Measurements from ENCODE around the gene SAMD4A.
A peak's percentile ranks its signal among the peaks of the same experiment; 100 is the strongest.

SAMD4A gene

DNA sequence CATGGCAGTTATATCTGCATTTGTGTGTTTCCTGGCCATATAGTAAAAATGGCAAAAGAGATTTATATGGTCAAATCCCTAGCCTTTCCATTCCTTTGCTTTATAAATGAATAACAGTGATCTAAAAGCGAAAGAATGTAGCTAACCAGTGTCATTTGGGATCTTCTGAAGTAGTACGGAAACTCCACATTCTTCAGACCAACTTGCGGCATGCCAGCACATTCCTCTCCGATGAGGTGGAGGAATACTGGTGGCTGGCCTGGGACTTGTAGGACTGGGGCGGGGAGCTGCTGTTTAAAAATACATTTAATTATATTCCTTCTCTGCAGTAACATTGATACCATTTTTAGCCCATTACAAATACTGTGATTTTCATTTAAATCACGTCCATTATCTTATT lies 85.3 kb downstream of the SAMD4A start:
- ChIA-PET CTCF (interaction anchor here (1.1 kb wide), 1 partner anchor 9 kb away, joined by 5 read pairs; no protein-coding TSS in a partner anchor), POLR2A (interaction anchor here (1.0 to 1.3 kb wide), 2 partner anchors 85 to 86 kb away, joined by 3 to 4 read pairs; partner anchors contain the start of gene SAMD4A)
- TF ChIP-seq SP1 (IDR thresholded peaks at IDR 0.05) (no peak), ARNT (IDR thresholded peaks at IDR 0.05) (no peak), NFRKB (IDR thresholded peaks at IDR 0.05) (no peak), CTBP1 (IDR thresholded peaks at IDR 0.05; ENCODE audit: borderline replicate concordance) (no peak), L3MBTL2 (conservative IDR thresholded peaks at IDR 0.05) (no peak), SUZ12 (IDR thresholded peaks at IDR 0.05) (no peak), LEF1 (IDR thresholded peaks at IDR 0.05; ENCODE audit: borderline replicate concordance) (no peak)
- TF ChIP-seq, protein P1, sequence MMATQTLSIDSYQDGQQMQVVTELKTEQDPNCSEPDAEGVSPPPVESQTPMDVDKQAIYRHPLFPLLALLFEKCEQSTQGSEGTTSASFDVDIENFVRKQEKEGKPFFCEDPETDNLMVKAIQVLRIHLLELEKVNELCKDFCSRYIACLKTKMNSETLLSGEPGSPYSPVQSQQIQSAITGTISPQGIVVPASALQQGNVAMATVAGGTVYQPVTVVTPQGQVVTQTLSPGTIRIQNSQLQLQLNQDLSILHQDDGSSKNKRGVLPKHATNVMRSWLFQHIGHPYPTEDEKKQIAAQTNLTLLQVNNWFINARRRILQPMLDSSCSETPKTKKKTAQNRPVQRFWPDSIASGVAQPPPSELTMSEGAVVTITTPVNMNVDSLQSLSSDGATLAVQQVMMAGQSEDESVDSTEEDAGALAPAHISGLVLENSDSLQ (IDR thresholded peaks at IDR 0.05) = no peak
- DNase-seq (ENCODE audit: extremely low spot score) = peak; percentile 54

DNA sequence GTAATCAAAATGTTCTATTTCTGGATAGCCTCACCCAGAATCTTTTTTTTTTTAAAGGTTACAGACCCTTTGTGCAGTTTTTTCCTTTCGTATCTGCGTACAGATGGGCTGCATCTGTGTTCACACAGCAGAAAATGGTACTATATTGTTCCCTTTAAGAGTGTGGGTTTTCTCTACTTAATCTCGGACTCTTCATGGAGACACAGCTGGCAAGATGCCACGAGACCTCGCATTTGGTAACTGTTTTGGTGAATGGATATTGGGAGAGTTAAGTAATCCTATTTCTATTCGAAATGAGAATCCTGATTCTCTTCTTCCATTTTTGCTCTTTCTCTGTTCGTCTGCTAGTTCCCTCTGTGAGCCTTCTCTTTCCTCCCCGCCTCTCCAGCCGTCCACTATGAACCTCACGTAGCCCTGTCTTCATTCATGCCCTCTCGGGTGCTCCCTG lies 85.7 kb downstream of the SAMD4A start:
- no peak for DNase-seq (ENCODE audit: extremely low spot score)
- TF ChIP-seq BHLHE40 (IDR thresholded peaks at IDR 0.05; ENCODE audit: borderline replicate concordance) (no peak), L3MBTL2 (conservative IDR thresholded peaks at IDR 0.05) (no peak), SUZ12 (IDR thresholded peaks at IDR 0.05) (no peak)
- ChIA-PET POLR2A (interaction anchor here (1.0 to 1.3 kb wide), 2 partner anchors 86 to 87 kb away, joined by 3 to 4 read pairs; partner anchors contain the start of gene SAMD4A), CTCF (interaction anchor here (1.1 kb wide), 1 partner anchor 10 kb away, joined by 5 read pairs; no protein-coding TSS in a partner anchor)

DNA sequence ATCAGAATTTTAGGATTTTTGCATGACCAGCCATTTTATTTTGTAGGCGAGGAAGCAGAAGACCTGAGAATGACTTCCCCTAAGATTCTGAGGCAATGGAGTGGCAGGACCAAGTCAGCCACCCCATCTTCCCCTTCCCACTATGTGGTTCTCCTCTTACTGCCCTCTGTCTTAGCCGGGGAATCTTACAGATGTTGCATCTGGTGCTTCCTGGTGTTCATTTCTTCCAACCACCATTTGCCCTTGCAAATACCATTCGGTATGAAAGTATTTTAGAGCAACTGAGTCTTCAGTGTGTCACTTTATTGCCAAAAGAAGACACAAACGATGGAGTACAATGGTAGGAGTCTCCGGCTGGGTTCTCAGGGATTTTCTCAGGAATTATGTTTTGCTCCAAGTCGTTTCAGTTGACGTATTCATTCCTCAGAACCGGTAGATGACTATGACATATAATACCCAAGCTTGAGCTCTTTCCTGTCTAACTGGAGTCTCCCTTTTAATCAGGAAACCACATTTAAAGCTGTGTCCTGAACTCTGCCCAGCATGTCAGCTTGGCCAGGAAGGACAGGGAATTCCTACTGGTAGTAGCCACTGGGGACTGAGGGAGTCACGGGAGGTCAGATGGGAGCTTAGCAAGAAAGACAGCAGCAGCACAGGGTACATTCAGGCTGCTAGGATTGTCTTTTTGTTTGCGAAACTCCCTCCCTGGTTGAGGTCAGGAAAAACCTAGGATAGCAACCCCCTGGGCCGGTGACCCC lies 87.0 kb downstream of the SAMD4A start:
- ChIA-PET CTCF (interaction anchor here (0.6 to 1.1 kb wide), 2 partner anchors 23 to 90 kb away, joined by 3 to 4 read pairs; no protein-coding TSS in a partner anchor), POLR2A (interaction anchor here (1.3 kb wide), 1 partner anchor 88 kb away, joined by 3 read pairs; no protein-coding TSS in a partner anchor)
- TF ChIP-seq CTBP1 (IDR thresholded peaks at IDR 0.05; ENCODE audit: borderline replicate concordance) (no peak), ELF4 (IDR thresholded peaks at IDR 0.05) (no peak), SUZ12 (IDR thresholded peaks at IDR 0.05) (no peak), HDGF (IDR thresholded peaks at IDR 0.05; ENCODE audit: borderline replicate concordance) (no peak), TARDBP (IDR thresholded peaks at IDR 0.05) (no peak), FOXK2 (IDR thresholded peaks at IDR 0.05) (no peak), ARNT (IDR thresholded peaks at IDR 0.05) (no peak), LEF1 (IDR thresholded peaks at IDR 0.05; ENCODE audit: borderline replicate concordance) (no peak), SP1 (IDR thresholded peaks at IDR 0.05) (no peak), BHLHE40 (IDR thresholded peaks at IDR 0.05; ENCODE audit: borderline replicate concordance) (no peak), L3MBTL2 (conservative IDR thresholded peaks at IDR 0.05) (no peak), ZNF384 (IDR thresholded peaks at IDR 0.05) (no peak)
- DNase-seq (ENCODE audit: extremely low spot score) = no peak

DNA sequence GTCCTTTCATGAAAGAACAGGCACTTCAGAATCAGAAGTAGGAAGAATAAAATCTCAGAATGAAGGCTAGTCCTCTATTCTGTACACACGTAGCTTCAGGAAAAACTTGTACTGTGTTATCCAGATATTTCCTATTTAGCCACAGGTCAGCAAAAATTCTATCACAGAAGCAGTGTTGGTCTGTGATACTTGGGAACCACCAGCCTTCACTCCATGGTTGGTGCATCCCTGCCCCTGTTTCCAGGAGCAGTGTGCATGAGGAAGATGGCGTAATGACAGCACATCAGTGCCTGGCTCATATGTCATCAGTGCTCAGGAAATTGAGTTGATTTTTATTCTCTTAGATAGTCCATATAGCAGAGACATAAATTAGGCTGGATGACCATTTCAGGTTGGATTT lies 87.7 kb downstream of the SAMD4A start:
- no peak for DNase-seq (ENCODE audit: extremely low spot score)
- CTCF ChIA-PET = interaction anchor here (0.6 to 1.1 kb wide), 2 partner anchors 22 to 91 kb away, joined by 3 to 4 read pairs; no protein-coding TSS in a partner anchor
- TF ChIP-seq TARDBP (IDR thresholded peaks at IDR 0.05) (no peak), SP1 (IDR thresholded peaks at IDR 0.05) (no peak), ZNF384 (IDR thresholded peaks at IDR 0.05) (no peak), ELF4 (IDR thresholded peaks at IDR 0.05) (no peak)
- POLR2A ChIA-PET = interaction anchor here (1.3 kb wide), 1 partner anchor 89 kb away, joined by 3 read pairs; no protein-coding TSS in a partner anchor

DNA sequence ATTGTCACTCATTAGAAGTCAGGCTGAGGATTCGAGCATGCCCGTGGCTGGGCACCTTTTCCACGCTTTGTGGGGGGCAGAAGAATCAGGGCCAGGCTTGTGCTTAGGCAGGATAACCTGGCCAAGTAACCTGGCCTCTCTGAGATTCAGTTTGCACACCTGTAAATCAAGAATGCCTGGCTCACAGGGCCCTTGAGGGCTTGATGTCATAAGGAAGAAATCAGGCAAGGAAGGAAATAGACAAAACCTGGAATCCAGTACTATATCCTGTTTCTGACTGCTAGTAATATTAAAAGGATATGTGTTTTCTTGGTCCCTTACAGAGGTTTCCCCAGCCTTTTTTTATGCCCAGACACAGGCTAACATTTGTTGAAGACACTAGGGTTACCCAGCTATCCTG lies 91.9 kb downstream of the SAMD4A start:
- POLR2A ChIA-PET = no interaction called here
- CTCF ChIA-PET = interaction anchor here (1.0 kb wide), 1 partner anchor 8 kb away, joined by 3 read pairs; no protein-coding TSS in a partner anchor
- no peak for DNase-seq (ENCODE audit: extremely low spot score)

DNA sequence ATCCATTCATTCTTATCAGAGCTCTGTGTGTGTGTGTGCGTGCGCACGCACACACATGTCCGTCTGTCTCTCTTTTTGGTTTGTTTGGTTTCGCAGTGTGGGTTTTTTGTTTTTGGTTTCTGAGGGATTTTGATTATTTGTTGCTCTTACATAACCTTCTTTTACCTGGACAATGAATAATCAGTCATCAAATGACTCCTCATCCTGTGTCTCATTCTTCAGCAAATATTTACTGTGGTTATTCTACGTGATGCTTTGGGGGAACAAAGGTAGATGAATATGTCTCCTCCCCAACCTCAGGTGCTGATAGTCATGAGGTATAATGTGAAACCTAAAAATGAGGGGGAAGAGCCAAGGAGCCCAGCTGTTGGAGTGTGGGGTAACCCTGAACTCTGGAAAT lies 92.4 kb downstream of the SAMD4A start:
- ChIA-PET CTCF (interaction anchor here (1.0 kb wide), 1 partner anchor 9 kb away, joined by 3 read pairs; no protein-coding TSS in a partner anchor), POLR2A (no interaction called here)
- DNase-seq (ENCODE audit: extremely low spot score) = no peak
- TF ChIP-seq LEF1 (IDR thresholded peaks at IDR 0.05; ENCODE audit: borderline replicate concordance) = no peak
- no peak for TF ChIP-seq TARDBP (IDR thresholded peaks at IDR 0.05)
- TF ChIP-seq ARNT (IDR thresholded peaks at IDR 0.05) = no peak
- TF ChIP-seq CTBP1 (IDR thresholded peaks at IDR 0.05; ENCODE audit: borderline replicate concordance) = no peak
- no peak for TF ChIP-seq NFRKB (IDR thresholded peaks at IDR 0.05)
- no peak for TF ChIP-seq FOXA1 (IDR thresholded peaks at IDR 0.05)
- TF ChIP-seq HDGF (IDR thresholded peaks at IDR 0.05; ENCODE audit: borderline replicate concordance) = no peak
- no peak for TF ChIP-seq L3MBTL2 (conservative IDR thresholded peaks at IDR 0.05)
- TF ChIP-seq FOXK2 (IDR thresholded peaks at IDR 0.05) = no peak
- no peak for TF ChIP-seq SUZ12 (IDR thresholded peaks at IDR 0.05)
- TF ChIP-seq ELF4 (IDR thresholded peaks at IDR 0.05) = no peak
- no peak for TF ChIP-seq BHLHE40 (IDR thresholded peaks at IDR 0.05; ENCODE audit: borderline replicate concordance)
- TF ChIP-seq ZNF384 (IDR thresholded peaks at IDR 0.05) = no peak
- no peak for TF ChIP-seq FOXM1 (IDR thresholded peaks at IDR 0.05; ENCODE audit: borderline replicate concordance)
- TF ChIP-seq, protein P1 (IDR thresholded peaks at IDR 0.05) = no peak
- no peak for TF ChIP-seq SP1 (IDR thresholded peaks at IDR 0.05)

More for the DNA sequence above, 91.9 kb downstream of the SAMD4A start:
- TF ChIP-seq FOXA1 (IDR thresholded peaks at IDR 0.05) = no peak
- TF ChIP-seq ZNF384 (IDR thresholded peaks at IDR 0.05) = no peak
- no peak for TF ChIP-seq SUZ12 (IDR thresholded peaks at IDR 0.05)
- no peak for TF ChIP-seq ARNT (IDR thresholded peaks at IDR 0.05)
- no peak for TF ChIP-seq L3MBTL2 (conservative IDR thresholded peaks at IDR 0.05)
- TF ChIP-seq BHLHE40 (IDR thresholded peaks at IDR 0.05; ENCODE audit: borderline replicate concordance) = no peak
- TF ChIP-seq, protein P1 (IDR thresholded peaks at IDR 0.05) = no peak
- TF ChIP-seq LEF1 (IDR thresholded peaks at IDR 0.05; ENCODE audit: borderline replicate concordance) = no peak
- TF ChIP-seq SP1 (IDR thresholded peaks at IDR 0.05) = no peak
- TF ChIP-seq TARDBP (IDR thresholded peaks at IDR 0.05) = no peak
- TF ChIP-seq HDGF (IDR thresholded peaks at IDR 0.05; ENCODE audit: borderline replicate concordance) = no peak
- no peak for TF ChIP-seq FOXM1 (IDR thresholded peaks at IDR 0.05; ENCODE audit: borderline replicate concordance)
- no peak for TF ChIP-seq ELF4 (IDR thresholded peaks at IDR 0.05)
- no peak for TF ChIP-seq CTBP1 (IDR thresholded peaks at IDR 0.05; ENCODE audit: borderline replicate concordance)
- no peak for TF ChIP-seq FOXK2 (IDR thresholded peaks at IDR 0.05)
- TF ChIP-seq NFRKB (IDR thresholded peaks at IDR 0.05) = no peak

Measured in HEK293T (cell line).